Activated T-cell treated with anti-CD3 and anti-CD28 coated beads, Interleukin-2, amount 50 U/mL, for 4 hours (primary cell): ENCODE measurements around the gene OR4D5. TPM values are rescaled to one million over a fixed set of nuclear protein-coding genes. Genes with fewer than 3 reads are reported as not detected.

ENCODE experiments used
- ATAC-seq, 2 donors: fragments of 200-7000 bp; cut with Tn5 transposase; one replicate each; pipeline ENCODE4 v1.10.0; 2021
- DNase-seq: peaks from one replicate; pipeline ENCODE4 v3.0.0-alpha.2; 2020
- H3K27me3 Mint-ChIP-seq: one replicate; pipeline ENCODE4 v1.8.0; 2021; ENCODE audit warnings: low read depth, mixed read lengths
- H3K36me3 Mint-ChIP-seq: one replicate; pipeline ENCODE4 v1.8.0; 2022; ENCODE audit warnings: mixed read lengths; ENCODE audit not compliant: insufficient read depth
- H3K4me1 Mint-ChIP-seq: one replicate; pipeline ENCODE4 v1.8.0; 2021; ENCODE audit warnings: low read depth, mixed read lengths
- H3K4me3 Mint-ChIP-seq: one replicate; pipeline ENCODE4 v1.8.0; 2021; ENCODE audit warnings: mild to moderate bottlenecking, moderate library complexity, mixed read lengths
- H3K9me3 Mint-ChIP-seq: one replicate; pipeline ENCODE4 v1.8.0; 2021; ENCODE audit warnings: mixed read lengths
- total RNA-seq, 3 donors: library from RNA; stranded (reverse); gene quantifications; one replicate each; pipeline ENCODE4 v1.2.1, GENCODE V29; 2021

The OR4D5 gene
- not detected for total RNA-seq

GRCh38 chr11:123939317-123939716 is at the start of gene OR4D5:
Gene OR4D5 (plus strand): TSS chr11:123939617. CDS start chr11:123939617, 0 bp downstream.
- no peak within 1 kb of the TSS for H3K4me3 Mint-ChIP-seq
- no peaks in the 10 kb centered on the region for H3K4me1 Mint-ChIP-seq
- H3K9me3 Mint-ChIP-seq, result peaks cover 3% of the 10 kb centered on the region
- DNase-seq, result no peak
- no peaks in the 10 kb centered on the region for H3K36me3 Mint-ChIP-seq
- peaks cover 4% of the 10 kb centered on the region for H3K27me3 Mint-ChIP-seq
- ATAC-seq, result no peak

DNA sequence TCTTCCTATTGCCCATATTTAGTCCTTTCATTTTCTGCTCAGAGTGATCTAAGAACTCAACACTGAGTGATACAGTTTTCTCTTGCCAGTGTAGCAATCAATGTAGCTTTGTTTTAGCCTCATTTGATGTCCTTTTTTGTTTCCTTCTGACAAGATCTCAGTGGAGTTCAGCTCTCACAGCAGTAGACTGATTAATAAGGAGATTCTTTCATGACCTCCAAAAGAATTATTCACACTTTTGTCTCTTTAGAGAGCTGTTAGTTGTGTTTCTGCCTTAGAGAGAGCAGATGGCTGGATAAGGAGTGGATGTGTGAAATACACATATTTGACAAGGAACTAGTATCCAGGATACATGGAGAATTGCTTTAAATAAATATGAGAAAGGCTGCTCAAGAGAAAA is 47.4 kb upstream of the OR4D5 start:
- Mint-ChIP-seq H3K36me3 (no peaks in the 10 kb centered on the region), H3K4me1 (no peaks in the 10 kb centered on the region), H3K9me3 (no peaks in the 10 kb centered on the region), H3K27me3 (no peaks in the 10 kb centered on the region), H3K4me3 (no peak overlapping the region)
- DNase-seq (no peak), ATAC-seq (no peak)

DNA sequence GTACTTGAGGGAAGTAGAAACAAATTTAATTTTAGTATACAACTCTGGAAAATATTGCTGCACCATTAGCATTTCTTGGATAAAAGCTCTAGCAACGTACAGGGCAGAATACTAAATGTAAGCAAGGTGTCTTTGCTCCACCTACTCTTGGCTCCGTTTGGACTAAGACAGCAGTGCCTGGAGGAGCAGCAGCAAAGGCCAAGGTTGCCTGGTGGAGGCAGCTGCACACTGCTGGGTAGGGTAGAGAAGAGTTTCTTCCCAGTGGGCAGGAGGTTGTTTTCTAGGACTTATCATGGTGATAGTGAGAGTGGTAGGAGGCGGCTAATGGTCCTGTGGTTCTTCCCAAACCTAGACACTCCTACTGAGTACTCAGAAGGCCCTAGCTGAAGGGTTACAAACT is 39.6 kb upstream of the OR4D5 start:
- Mint-ChIP-seq H3K9me3 (no peaks in the 10 kb centered on the region), H3K27me3 (no peaks in the 10 kb centered on the region)
- ATAC-seq, result no peak

DNA sequence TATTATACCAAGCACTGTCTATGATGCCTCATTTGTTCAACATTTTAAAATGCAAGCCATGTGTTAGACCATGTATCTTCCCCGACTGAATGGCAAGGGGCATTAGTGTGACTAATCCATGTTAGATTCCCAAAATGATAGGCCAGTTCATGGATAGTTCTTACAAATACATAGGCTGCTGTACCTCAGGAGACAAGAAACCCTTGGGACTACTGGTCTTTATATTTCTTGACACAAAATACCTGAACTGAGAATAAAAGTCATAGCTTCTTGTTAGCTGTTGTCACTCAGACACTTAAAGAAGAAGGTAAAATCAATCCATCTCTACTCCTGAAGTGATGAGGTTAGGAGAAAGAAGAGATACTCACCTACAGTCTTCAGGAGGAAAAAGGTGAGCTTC is 37.5 kb upstream of the OR4D5 start, which contains the start of gene OR8D4:
Gene OR8D4 (plus strand): TSS at position 301 of the 400 bp plus-strand sequence. CDS start 4,265 bp downstream, outside the sequence.
- Mint-ChIP-seq H3K9me3 (no peaks in the 10 kb centered on the region), H3K4me1 (no peaks in the 10 kb centered on the region), H3K36me3 (no peaks in the 10 kb centered on the region), H3K27me3 (no peaks in the 10 kb centered on the region), H3K4me3 (no peak within 1 kb of the TSS)
- no peak for DNase-seq
- no peak for ATAC-seq

More for the DNA sequence above, 39.6 kb upstream of the OR4D5 start:
- Mint-ChIP-seq H3K36me3 (no peaks in the 10 kb centered on the region), H3K4me3 (no peak overlapping the region), H3K4me1 (no peaks in the 10 kb centered on the region)
- no peak for DNase-seq

GRCh38 chr11:123903932-123904331 is 35.5 kb upstream of the OR4D5 start:
- H3K9me3 Mint-ChIP-seq, result no peaks in the 10 kb centered on the region
- DNase-seq, result no peak
- H3K4me1 Mint-ChIP-seq, result no peaks in the 10 kb centered on the region
- H3K4me3 Mint-ChIP-seq, result no peak overlapping the region
- no peaks in the 10 kb centered on the region for H3K27me3 Mint-ChIP-seq
- ATAC-seq, result no peak
- H3K36me3 Mint-ChIP-seq, result no peaks in the 10 kb centered on the region

DNA sequence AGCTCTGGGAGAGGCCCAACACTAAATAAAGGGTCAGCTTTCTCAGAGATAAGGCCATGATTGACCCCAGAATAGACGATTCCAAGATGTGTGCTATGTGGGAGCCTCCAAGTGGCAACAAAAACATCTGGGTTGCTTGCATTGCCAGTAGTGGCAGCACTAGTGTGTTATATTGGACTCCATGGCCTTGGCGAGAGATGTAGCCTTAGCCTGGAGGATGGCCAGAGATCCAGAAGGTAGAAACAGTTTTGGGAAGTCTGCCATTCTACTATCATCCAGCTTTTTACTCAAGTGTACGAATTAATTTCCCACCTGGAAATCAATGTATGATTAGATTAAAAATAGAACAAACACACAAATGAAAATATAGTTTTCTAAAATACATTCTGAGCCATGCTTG is 34.5 kb upstream of the OR4D5 start:
- Mint-ChIP-seq H3K4me1 (no peaks in the 10 kb centered on the region), H3K27me3 (no peaks in the 10 kb centered on the region), H3K36me3 (no peaks in the 10 kb centered on the region), H3K9me3 (no peaks in the 10 kb centered on the region), H3K4me3 (no peak overlapping the region)
- DNase-seq (no peak), ATAC-seq (no peak)

GRCh38 chr11:123905826-123906225 is 33.6 kb upstream of the OR4D5 start:
- Mint-ChIP-seq H3K4me1 (no peaks in the 10 kb centered on the region), H3K27me3 (no peaks in the 10 kb centered on the region), H3K4me3 (no peak overlapping the region), H3K36me3 (no peaks in the 10 kb centered on the region), H3K9me3 (no peaks in the 10 kb centered on the region)
- no peak for ATAC-seq
- DNase-seq, result no peak

DNA sequence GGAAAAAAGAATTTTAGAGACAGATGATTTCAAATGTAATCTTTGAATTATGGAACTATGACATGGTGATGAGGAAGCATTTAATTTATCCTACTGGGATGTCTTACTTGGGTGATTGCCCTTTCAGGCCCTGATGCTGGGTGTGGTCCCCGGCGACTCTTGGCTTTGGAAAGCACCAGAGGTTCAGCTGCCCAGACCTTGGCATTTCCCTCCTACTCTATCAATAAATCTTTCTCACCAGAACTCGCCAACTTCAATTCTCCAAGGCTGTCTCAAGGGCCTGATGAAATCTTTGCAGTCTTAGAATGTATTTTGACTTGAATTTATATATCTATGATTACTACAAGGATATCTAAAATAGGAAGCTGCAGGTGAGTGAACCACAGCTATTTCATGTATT is 18.5 kb upstream of the OR4D5 start:
- DNase-seq, result no peak
- ATAC-seq, result no peak
- H3K27me3 Mint-ChIP-seq, result no peaks in the 10 kb centered on the region
- H3K4me1 Mint-ChIP-seq, result no peaks in the 10 kb centered on the region
- no peaks in the 10 kb centered on the region for H3K9me3 Mint-ChIP-seq
- no peaks in the 10 kb centered on the region for H3K36me3 Mint-ChIP-seq
- no peak overlapping the region for H3K4me3 Mint-ChIP-seq

GRCh38 chr11:123924027-123924426 is 15.4 kb upstream of the OR4D5 start:
- no peaks in the 10 kb centered on the region for H3K9me3 Mint-ChIP-seq
- H3K36me3 Mint-ChIP-seq, result no peaks in the 10 kb centered on the region
- H3K4me1 Mint-ChIP-seq, result no peaks in the 10 kb centered on the region
- no peak for DNase-seq
- H3K4me3 Mint-ChIP-seq, result no peak overlapping the region
- H3K27me3 Mint-ChIP-seq, result peaks cover 2% of the 10 kb centered on the region
- ATAC-seq, result no peak

DNA sequence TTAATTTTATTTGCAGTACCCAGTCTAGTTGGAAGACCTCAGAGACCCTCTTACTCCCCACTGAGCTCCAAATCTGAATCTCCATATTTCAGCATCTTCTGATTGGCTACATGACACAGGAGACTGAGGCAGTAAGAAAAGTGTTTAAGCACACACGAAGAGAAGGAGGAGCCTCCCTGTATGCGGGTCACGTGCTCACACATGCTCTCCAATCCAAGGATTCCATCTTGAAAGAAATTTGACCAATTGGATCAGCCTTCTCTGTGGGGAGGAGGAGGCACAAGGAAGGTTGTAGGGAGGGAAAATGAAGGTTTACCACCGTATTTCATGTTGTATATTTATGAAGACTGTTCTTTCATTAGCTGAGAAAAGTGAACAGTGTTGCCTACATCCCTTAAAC is 3.0 kb downstream of the OR4D5 start:
- Mint-ChIP-seq H3K4me1 (no peaks in the 10 kb centered on the region), H3K4me3 (no peak overlapping the region), H3K27me3 (peaks cover 4% of the 10 kb centered on the region), H3K9me3 (peaks cover 3% of the 10 kb centered on the region), H3K36me3 (no peaks in the 10 kb centered on the region)
- ATAC-seq, result no peak
- no peak for DNase-seq

- Mint-ChIP-seq H3K4me1 (no peaks in the 10 kb centered on the region), H3K4me3 (no peak within 1 kb of the TSS), H3K9me3 (peaks cover 3% of the 10 kb centered on the region), H3K36me3 (no peaks in the 10 kb centered on the region), H3K27me3 (peaks cover 4% of the 10 kb centered on the region)
- no peak for ATAC-seq
- no peak for DNase-seq
These were observed 4.3 kb downstream of the OR4D5 start, which contains the start of gene OR6T1 for GRCh38 chr11:123943738-123944137. Gene OR6T1 (minus strand): TSS chr11:123943838. CDS start chr11:123943838, 0 bp downstream.

GRCh38 chr11:123945132-123945531 is 5.7 kb downstream of the OR4D5 start:
- peaks cover 3% of the 10 kb centered on the region for H3K9me3 Mint-ChIP-seq
- H3K27me3 Mint-ChIP-seq, result no peaks in the 10 kb centered on the region
- H3K4me3 Mint-ChIP-seq, result no peak overlapping the region
- ATAC-seq (no peak), DNase-seq (no peak)
- H3K4me1 Mint-ChIP-seq, result no peaks in the 10 kb centered on the region
- no peaks in the 10 kb centered on the region for H3K36me3 Mint-ChIP-seq

DNA sequence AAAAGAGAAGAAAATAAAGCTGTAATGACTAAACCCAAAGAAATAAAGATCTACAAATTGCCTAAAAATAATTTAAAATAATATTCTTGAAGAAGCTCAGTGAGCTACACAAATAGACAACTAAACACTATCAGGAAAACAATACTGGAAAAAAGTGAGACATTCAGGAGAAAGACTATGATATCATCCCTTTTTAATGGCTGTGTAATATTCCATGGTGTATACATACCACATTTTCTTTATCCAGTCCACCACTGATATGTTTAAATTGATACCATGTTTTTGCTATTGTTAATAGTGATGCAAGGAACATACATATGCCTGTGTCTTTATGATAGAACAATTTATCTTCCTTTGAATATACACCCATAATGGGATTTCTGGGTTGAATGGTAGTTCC is 17.3 kb downstream of the OR4D5 start:
- no peaks in the 10 kb centered on the region for H3K36me3 Mint-ChIP-seq
- no peak for ATAC-seq
- H3K27me3 Mint-ChIP-seq, result no peaks in the 10 kb centered on the region

DNA sequence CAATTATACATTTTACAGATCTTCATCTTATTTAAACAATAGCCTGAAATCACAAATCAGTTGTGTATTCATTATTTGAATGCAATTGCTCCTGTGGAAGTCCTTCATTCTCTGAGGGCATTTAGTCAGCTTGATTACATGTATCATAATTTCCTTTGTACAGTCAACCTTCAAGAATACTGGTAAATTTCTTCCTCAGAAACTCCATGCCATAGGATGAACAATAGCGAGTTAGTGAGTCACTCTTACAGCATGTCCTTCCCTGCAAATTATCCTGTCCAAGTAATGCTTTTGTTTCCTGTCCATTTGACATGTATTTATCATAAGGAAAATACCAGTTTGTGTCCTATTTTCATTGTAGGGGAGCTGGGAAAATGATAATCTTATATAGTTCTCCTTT is 34.4 kb downstream of the OR4D5 start:
- no peak overlapping the region for H3K4me3 Mint-ChIP-seq
- peaks cover 11% of the 10 kb centered on the region for H3K9me3 Mint-ChIP-seq
- H3K36me3 Mint-ChIP-seq, result no peaks in the 10 kb centered on the region
- no peak for ATAC-seq
- no peak for DNase-seq
- no peaks in the 10 kb centered on the region for H3K27me3 Mint-ChIP-seq
- no peaks in the 10 kb centered on the region for H3K4me1 Mint-ChIP-seq

More for the DNA sequence above, 17.3 kb downstream of the OR4D5 start:
- Mint-ChIP-seq H3K4me1 (no peaks in the 10 kb centered on the region), H3K9me3 (no peaks in the 10 kb centered on the region), H3K4me3 (no peak overlapping the region)
- DNase-seq, result no peak

DNA sequence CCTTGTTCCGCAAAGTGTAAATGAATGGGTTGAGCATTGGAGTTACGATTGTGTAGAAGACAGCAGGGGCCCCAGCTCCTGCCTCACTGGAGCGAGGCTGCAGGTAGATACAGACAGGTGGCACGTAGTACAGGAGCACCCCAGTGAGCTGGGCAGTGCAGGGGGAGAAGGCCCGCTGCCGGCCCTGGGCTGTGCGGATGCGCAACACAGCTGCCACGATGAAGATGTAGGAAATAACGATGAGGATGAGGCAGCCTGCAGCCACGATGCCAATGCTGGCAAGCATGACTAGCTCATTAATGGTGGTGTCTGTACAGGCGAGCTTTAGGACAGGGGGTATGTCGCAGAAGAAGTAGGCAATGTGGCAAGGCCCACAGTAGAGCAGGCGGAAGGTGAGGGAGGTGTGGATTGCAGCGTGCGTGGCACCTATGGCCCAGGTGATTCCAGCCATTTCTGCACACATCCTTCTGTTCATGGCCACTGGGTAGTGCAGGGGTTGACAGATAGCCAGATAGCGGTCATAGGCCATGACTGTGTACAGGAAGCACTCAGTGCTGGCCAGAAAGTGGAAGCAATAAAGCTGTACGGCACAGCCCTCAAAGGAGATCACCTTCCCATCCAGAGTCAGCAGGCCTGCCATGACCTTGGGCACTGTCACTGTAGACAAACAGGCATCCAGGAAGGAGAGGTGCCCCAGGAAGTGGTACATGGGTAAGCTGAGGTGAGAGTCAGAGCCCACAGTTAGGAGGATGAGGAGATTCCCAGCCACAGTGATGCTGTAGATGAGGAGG is 37.5 kb downstream of the OR4D5 start:
- Mint-ChIP-seq H3K27me3 (no peaks in the 10 kb centered on the region), H3K4me3 (no peak overlapping the region), H3K9me3 (no peaks in the 10 kb centered on the region), H3K36me3 (no peaks in the 10 kb centered on the region), H3K4me1 (no peaks in the 10 kb centered on the region)
- no peak for DNase-seq
- ATAC-seq, result no peak
